ENCODE data around the gene SWAP70. TPM values are rescaled to one million over a fixed set of nuclear protein-coding genes. Genes with fewer than 3 reads are reported as not detected.

The SWAP70 gene
- total and polyA plus RNA-seq, 2 of the 8 experiments (the other 6 are each of a cell fraction or from before 2014, with no cell fraction given): 14.8 to 37.5 TPM

GRCh38 chr11:9739123-9739900 is 75.4 kb downstream of the SWAP70 start:
- no peak overlapping the region for H4K8ac ChIP-seq (ENCODE audit: extremely low read depth, insufficient read depth, low read length)
- no peak overlapping the region for H3K18ac ChIP-seq (ENCODE audit: extremely low read depth, low read length)
- no peak overlapping the region for H2AK5ac ChIP-seq (ENCODE audit: low read depth, low read length)
- no peak overlapping the region for H3K9ac ChIP-seq (replicated peaks in 1 of 4; ENCODE audit: extremely low read depth in 1 of 4, low read depth in 3 of 4, low read length in 3 of 4)
- H2BK12ac ChIP-seq (ENCODE audit: low read depth, low read length): no peak overlapping the region
- H2BK20ac ChIP-seq (ENCODE audit: low read length): no peak overlapping the region
- no peak for DNase-seq (ENCODE audit: low read depth in 1 of 2, low spot score in 2 of 2)
- H4K91ac ChIP-seq (replicated peaks; ENCODE audit: insufficient read length, low read length): no peak overlapping the region
- H3K4me1 ChIP-seq (replicated peaks in 1 of 4; ENCODE audit: control insufficient read depth in 3 of 4, insufficient read depth in 4 of 4, low read length in 3 of 4): no peaks in the 10 kb centered on the region
- 0 out of 2 replicates have a peak, but pooled peaks cover 2% of the 10 kb centered on the region for H3K79me1 ChIP-seq (ENCODE audit: low read depth, low read length)
- H3K9me3 ChIP-seq (ENCODE audit: insufficient read depth in 2 of 2, low read depth in 1 of 2, low read length in 1 of 2): no peaks in the 10 kb centered on the region
- H3K4me2 ChIP-seq (ENCODE audit: insufficient read depth in 1 of 2, low read depth in 2 of 2, low read length in 2 of 2): no peak overlapping the region
- H3K27ac ChIP-seq (ENCODE audit: low read depth, low read length): no peak overlapping the region; the same call in 1 of the 2 replicates
- no peak overlapping the region for H2AFZ ChIP-seq (ENCODE audit: low read length)
- no peak overlapping the region for H2BK5ac ChIP-seq (ENCODE audit: low read depth, low read length)
- FAIRE-seq: no peak
- H3K4me3 ChIP-seq (ENCODE audit: extremely low read depth in 1 of 4, insufficient read depth in 2 of 4, low read depth in 3 of 4, low read length in 4 of 4): no peak overlapping the region
- H2BK120ac ChIP-seq (replicated peaks; ENCODE audit: low read depth, low read length): no peak overlapping the region
- H3K23me2 ChIP-seq (ENCODE audit: low read depth, low read length): no peaks in the 10 kb centered on the region
- H3K79me2 ChIP-seq (ENCODE audit: control insufficient read depth in 1 of 2, insufficient read depth in 2 of 2, low read length in 2 of 2): no peaks in the 10 kb centered on the region
- CTCF ChIA-PET (ENCODE audit: partially characterized antibody): interaction anchor here (0.6 to 2.1 kb wide), 3 partner anchors 9 to 679 kb away, joined by 3 to 4 read pairs (median 3); no protein-coding TSS in a partner anchor
- POLR2A ChIA-PET (ENCODE audit: partially characterized antibody): interaction anchor here (0.5 kb wide), 1 partner anchor 64 kb away, joined by 3 read pairs; no protein-coding TSS in a partner anchor
- H4K5ac ChIP-seq (ENCODE audit: insufficient read length, low read depth, low read length): no peak overlapping the region
- peaks cover 9 to 51% (median 32%) of the 10 kb centered on the region in 4 experiments for H3K36me3 ChIP-seq (ENCODE audit: control insufficient read depth in 2 of 4, insufficient read depth in 4 of 4, low read length in 3 of 4)
- no peak overlapping the region for H3K4ac ChIP-seq (replicated peaks; ENCODE audit: insufficient read length, low read depth, low read length)
- no peaks in the 10 kb centered on the region for H4K20me1 ChIP-seq (replicated peaks in 1 of 2; ENCODE audit: control insufficient read depth in 1 of 2, insufficient read depth in 2 of 2, low read length in 2 of 2)
- no peak for TF ChIP-seq SIX5 (IDR thresholded peaks at IDR 0.05; ENCODE audit: low read depth, low read length)
- TF ChIP-seq EP300 (IDR thresholded peaks at IDR 0.05; ENCODE audit: borderline replicate concordance in 1 of 2, low read depth in 2 of 2, low read length in 2 of 2): no peak
- no peak for TF ChIP-seq CBX5 (IDR thresholded peaks at IDR 0.05; ENCODE audit: low read depth, low read length)
- TF ChIP-seq KDM5A (IDR thresholded peaks at IDR 0.05; ENCODE audit: low read length): no peak
- TF ChIP-seq POLR2A (IDR thresholded peaks at IDR 0.05; ENCODE audit: control extremely low read depth in 1 of 2, low read depth in 2 of 2, low read length in 2 of 2): no peak
- H2BK15ac ChIP-seq (ENCODE audit: low read length): no peak overlapping the region
- H3K56ac ChIP-seq (replicated peaks; ENCODE audit: insufficient read length, low read depth, low read length): no peak overlapping the region
- no peak overlapping the region for H3K14ac ChIP-seq (ENCODE audit: insufficient read length)
- WGBS, 2 experiments (ENCODE audit: extremely low coverage in 1 of 2, insufficient coverage in 1 of 2, insufficient read length in 1 of 2, insufficient replicate concordance in 2 of 2, low coverage in 1 of 2, low lambda C conversion rate in 2 of 2, missing lambda C conversion rate in 1 of 2): 86% methylated on average over 4 of the region's 4 CpGs; no CpG with 5 or more reads in 1 of the 2 experiments
- no peak overlapping the region for H3K23ac ChIP-seq (ENCODE audit: insufficient read length)
- no peaks in the 10 kb centered on the region for H3K27me3 ChIP-seq (replicated peaks in 1 of 4; ENCODE audit: control insufficient read depth in 3 of 4, extremely low read depth in 1 of 4, insufficient read depth in 3 of 4, low read length in 3 of 4)
